8988T (cell line): Measurements from ENCODE around the gene INS.
A peak's percentile ranks its signal among the peaks of the same experiment; 100 is the strongest.

Experiments
- DNase-seq: peaks from one replicate; pipeline ENCODE4 v3.0.0; 2011

The INS gene

GRCh38 chr11:2143477-2143798 is 17.6 kb downstream of the INS start:
- no peak for DNase-seq

- no peak for DNase-seq
Observed at GRCh38 chr11:2142762-2143202, 18.2 kb downstream of the INS start.

- no peak for DNase-seq
Observed at GRCh38 chr11:2142300-2142759, 18.7 kb downstream of the INS start.

GRCh38 chr11:2140411-2141400 is 20.3 kb downstream of the INS start:
- no peak for DNase-seq

- DNase-seq, result no peak
Observed at GRCh38 chr11:2139621-2140337, 21.2 kb downstream of the INS start.

- no peak for DNase-seq
Observed at GRCh38 chr11:2139123-2139521, 21.9 kb downstream of the INS start, which contains the start of gene IGF2. TSS of gene IGF2 (minus strand) at chr11:2139389. CDS start at chr11:2135523, 3,866 bp downstream.

- DNase-seq, result no peak
Observed at GRCh38 chr11:2138431-2139122, 22.4 kb downstream of the INS start.

- DNase-seq, result peak; percentile 91
Observed at GRCh38 chr11:2138068-2138430, 23.0 kb downstream of the INS start.

GRCh38 chr11:2137202-2138067 is 23.6 kb downstream of the INS start:
- peak; percentile 100 for DNase-seq

GRCh38 chr11:2136952-2137201 is 24.1 kb downstream of the INS start:
- no peak for DNase-seq

GRCh38 chr11:2136209-2136951 is 24.6 kb downstream of the INS start:
- DNase-seq, result no peak

- no peak for DNase-seq
Observed at GRCh38 chr11:2135648-2136201, 25.3 kb downstream of the INS start.

GRCh38 chr11:2135018-2135569 is 25.9 kb downstream of the INS start:
- DNase-seq, result no peak

GRCh38 chr11:2134022-2135010 is 26.7 kb downstream of the INS start:
- DNase-seq, result no peak

GRCh38 chr11:2133241-2134021 is 27.6 kb downstream of the INS start:
- no peak for DNase-seq

- DNase-seq, result no peak
Observed at GRCh38 chr11:2132874-2133240, 28.2 kb downstream of the INS start.

- no peak for DNase-seq
Observed at GRCh38 chr11:2132246-2132645, 28.8 kb downstream of the INS start.

- DNase-seq, result no peak
Observed at GRCh38 chr11:2131371-2132236, 29.4 kb downstream of the INS start.
